HG03460 (cell line): ENCODE data around the gene PIAS4.

ENCODE experiments used
- ATAC-seq: cut with Tn5 transposase; IDR thresholded peaks from one replicate; pipeline ENCODE4 v1.9.1; 2021; ENCODE audit not compliant: unreplicated experiment

PIAS4 gene

DNA sequence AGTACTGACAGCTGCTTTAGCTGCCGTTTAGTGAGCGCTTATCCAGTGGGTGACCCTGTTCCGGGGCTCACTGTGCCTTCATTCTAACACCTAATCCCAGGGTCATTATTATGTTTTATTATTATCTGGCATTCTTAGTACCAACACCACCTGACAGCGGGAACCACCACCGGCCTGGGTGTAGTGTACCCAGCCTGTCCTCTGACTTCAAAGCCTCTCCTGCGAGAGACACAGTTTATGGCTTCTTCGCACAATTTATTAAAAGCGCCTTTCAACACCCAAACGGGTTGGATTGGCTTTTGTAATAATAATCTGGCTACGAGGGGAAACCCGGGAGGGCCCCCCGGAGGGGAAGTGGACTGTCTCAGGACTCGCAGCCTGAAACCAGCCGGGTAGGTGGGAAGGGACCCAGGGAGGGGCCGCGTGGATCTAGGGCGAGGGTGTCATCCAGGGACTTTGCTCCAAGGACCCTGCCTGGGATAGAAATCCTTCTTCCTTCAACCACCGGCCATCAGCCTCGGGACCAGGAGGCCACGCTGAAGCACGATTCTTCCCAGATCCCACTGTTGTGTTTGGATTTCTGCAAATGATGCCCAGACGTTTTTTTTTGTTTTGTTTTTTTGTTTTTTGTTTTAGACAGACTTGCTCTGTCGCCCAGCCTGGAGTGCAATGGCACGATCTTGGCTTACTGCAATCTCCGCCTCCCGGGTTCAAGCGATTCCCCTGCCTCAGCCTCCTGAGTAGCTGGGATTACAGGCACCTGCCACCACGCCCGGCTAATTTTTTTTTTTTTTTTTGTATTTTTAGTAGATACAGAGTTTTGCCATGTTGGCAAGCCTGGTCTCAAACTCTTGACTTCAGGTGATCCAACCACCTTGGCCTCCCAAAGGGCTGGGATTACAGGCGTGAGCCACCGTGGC lies 60.8 kb downstream of the PIAS4 start:
- ATAC-seq = no peak

DNA sequence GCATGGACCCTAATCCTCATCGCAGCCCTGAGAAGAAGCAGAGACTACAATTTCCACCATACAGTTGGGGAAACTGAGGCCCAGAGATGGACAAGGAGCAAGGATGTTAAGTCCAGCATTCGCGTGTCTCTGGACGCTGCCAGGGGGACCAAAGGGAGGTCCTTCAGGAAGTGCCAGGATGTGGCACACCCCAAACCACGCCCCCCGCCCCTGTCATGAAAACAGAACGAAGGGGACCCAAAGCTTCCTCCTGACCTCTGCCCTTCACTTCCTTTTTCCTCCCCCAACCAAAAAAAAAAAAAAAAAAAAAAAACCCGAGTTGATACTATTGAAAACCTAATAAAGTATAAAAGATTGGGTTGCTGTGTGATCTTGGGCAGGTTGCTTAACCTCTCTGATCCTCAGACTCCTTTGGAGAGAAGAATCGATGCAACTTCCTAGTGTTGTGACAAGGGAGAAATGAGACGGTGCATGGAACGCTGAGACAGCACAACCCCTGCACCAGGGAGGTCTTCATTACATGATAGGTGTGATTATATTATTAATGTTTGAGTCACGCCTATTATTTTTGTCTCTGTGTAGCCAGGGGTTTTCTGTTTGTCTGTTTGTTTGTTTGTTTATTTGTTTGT lies 61.9 kb downstream of the PIAS4 start:
- ATAC-seq = no peak

DNA sequence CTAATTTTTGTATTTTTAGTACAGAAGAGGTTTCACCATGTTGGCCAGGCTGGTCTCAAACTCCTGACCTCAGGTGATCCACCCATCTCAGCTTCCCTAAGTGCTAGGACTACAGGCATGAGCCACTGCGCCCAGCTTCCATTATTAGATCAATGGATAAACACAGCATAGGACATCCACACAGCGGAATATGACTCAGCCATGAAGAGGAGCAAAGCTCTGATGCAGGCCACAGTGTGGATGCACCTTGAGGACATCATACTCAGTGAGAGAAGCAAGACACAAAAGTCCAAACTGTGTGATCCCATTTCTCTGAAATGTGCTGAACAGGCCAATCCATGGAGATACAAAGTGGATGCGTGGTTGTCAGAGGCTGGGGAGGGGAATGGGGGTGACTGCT lies 64.1 kb downstream of the PIAS4 start:
- ATAC-seq = no peak

DNA sequence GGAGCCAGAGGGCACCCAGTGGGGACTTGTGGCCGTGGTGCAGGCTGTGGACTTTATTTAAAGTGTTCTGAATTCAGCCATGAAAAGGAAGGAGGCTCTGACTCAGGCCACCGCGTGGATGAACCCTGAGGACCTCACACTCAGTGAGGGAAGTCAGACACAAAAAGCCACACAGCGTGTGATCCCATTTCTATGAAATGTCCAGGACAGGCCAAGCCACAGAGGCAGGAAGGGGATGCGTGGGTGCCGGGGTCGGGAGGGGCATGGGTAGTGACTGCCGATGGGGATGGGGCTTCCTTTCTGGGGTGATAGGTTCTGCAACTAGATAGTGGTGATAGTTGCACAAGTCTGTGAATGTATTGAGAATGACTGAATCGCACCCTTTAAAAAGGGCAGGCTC lies 67.8 kb downstream of the PIAS4 start:
- no peak for ATAC-seq

DNA sequence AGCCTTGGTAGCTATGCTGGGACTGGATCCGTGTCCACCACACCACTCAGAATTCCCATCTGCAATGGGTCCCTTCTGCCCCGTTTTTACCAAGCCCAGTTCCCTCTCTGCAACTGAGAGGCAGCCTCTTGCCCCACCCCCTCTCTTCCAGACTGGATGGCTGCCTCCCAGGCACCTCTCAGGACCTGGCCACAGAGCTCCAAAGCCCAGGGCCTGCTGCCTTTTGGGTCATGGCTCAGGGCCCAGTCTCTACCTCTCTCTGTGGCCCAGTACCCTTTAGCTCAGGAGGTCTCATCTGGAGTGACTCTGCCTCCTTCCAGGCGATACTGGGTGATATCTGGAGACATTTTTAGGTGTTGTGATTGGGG lies 69.5 kb downstream of the PIAS4 start:
- ATAC-seq = no peak

DNA sequence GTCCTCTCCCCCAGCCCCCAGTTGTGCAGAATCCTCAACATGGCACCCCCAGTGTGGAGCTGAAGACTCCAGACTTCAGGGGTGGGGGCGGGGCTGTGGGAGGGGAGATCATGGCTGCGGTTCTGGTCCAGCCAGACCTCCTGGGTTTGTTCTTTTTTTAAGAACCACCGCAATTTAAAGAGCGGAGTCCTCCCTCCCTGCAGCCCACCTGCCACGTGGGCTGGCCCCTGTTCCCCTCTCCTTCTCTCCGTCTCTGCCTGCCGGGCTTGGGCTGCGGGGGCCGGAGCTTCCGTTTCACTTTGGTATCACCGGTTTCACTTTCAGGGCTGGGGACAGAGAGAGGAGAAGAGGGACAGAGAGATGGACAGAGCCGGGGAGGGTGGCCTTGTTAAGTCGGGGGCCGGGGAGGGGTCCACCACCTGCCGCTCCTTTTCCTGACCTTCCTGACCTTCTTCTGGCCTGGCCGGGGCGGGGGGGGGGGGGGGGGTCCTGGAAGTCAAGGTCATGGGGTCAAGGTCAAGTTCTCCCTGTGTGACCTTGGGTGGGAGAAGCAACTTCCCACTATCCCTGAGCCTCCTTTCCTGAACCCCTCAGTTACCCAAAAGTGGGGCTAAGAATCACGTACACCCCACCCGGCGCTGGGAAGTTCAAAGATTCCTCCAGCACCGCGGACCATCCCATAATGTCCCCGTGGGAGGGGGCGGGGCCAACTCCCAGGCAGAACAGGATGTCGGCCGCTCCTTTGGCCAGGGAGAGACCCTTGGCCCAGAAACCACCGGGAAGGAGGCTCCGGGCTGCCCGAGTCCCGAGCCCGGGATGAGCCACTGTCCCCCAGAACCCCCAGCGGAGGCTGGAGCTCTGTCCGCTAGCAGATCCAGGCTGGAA lies 70.5 kb downstream of the PIAS4 start:
- ATAC-seq = no peak

DNA sequence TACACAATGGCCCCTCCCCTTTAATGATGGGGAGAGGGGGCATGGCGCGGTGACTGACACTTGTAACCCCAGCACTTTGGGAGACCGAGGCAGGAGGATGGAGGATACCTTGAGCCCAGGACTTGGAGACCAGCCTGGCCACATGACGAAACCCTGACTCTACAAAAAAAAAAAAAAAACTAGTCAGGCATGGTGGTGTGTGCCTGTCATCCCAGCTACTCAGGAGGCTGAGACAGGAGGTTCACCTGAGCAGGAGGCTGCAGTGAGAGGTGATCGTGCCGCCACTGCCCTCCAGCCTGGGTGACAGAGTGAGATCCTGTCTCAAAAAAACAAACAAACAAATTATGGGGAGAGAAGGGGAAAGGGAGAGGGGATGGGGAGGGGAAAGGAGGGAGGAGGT lies 72.9 kb downstream of the PIAS4 start:
- ATAC-seq = no peak

DNA sequence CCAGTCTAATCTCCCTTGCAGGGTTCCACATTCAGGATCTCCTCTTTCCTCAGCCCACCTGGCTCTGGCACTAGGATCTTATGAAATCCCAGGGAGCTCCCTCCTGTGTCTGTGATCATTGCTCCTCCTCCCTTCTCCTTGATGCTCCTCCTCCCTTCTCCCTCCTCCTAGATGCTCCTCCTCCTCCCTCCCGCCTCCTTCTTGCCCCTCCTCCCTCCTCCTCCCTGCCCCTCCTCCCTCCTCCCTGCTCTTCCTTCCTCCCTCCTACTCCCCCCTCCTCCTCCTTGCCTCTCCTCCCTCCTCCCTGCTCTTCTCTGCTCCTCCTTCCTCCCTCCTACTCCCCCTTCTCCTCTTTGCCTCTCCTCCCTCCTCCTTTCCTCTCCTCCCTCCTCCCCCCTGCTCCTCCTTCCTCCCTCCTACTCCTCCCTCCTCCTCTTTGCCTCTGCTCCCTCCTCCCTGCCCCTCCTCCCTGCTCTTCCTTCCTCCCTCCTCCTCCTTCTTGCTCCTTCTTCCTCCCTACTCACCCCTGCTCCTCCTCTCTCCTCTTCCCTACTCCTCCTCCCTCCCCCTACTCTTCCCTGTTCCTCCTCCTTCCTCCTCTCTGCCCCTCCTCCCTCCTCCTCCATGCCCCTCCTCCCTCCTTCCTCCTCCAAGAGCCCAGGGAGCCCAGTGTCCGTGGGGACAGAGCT lies 74.0 kb downstream of the PIAS4 start:
- ATAC-seq = no peak

DNA sequence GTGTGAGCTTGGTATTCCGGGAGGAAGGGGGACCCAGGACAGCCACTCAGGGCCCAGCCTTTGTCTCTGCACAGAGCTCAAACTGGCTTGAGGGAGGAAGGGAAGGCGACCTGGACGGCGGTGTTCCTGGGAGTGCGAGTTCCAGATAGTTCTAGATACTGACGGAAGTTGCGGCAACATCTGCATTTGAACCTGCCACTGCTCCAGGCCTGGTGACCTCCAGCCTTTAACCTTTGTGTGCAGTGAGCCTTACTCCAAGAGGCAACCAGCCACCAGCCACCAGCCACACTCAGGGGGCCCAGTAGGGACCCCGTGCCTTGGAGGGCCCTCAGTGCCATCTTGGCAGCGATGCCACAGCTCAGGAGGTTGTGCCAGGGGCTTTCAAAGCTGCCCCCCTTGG lies 74.6 kb downstream of the PIAS4 start:
- ATAC-seq = no peak

DNA sequence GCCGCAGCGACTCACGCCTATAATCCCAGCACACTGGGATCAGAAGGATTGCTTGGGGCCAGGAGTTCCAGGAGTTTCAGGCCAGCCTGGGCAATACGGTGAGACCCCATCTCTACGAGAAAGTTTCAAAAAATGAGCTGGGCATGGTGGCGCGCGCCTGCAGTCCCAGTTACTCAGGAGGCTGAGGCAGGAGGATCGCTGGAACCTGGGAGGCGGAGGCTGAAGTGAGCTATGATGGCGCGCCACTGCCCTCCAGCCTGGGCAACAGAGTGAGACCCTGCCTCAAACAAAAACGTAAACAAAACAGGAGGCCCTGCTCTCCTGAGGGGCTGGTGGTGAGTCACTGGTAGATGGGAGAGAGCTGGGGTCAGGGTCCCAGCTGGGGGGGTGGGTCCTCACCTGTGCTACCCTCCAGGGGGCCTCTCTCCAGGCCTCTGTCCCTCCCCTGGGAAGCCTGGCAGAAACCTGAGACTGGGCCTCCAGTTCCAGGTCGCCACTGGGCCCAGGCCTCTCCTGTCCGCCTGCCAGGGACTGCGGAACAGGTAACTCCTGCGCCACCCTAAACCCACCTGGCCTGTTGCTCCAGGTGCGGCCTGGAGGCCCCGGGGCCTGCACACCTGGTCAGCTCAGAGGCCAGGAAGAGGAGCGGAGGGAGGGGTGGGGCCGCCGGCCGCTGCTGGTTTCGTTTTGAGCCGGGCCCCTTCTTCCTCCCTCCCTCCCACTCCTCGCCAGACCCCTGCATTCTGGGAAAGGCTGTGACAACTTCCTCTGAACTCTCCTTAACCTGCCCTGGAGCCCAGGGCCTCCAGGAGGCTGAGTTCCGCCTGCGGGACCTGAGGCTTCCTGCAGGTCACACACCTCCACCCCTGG lies 76.4 kb downstream of the PIAS4 start:
- no peak for ATAC-seq

DNA sequence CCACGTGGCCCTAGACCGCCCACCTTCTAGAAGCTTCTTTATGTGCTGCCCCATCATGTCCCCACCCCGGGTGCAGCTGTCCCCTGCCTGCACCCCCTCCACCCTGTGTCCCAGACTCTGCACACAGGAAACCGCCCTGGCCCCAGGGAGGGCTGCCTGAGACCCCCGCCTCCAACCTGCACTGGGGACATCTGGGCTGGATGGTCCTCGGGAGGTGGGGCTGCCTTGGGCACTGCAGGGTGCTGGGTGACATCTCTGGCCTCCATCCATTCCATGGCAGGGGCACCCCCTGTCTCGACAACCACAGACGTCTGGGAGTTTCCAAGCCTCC lies 77.0 kb downstream of the PIAS4 start:
- ATAC-seq = no peak

DNA sequence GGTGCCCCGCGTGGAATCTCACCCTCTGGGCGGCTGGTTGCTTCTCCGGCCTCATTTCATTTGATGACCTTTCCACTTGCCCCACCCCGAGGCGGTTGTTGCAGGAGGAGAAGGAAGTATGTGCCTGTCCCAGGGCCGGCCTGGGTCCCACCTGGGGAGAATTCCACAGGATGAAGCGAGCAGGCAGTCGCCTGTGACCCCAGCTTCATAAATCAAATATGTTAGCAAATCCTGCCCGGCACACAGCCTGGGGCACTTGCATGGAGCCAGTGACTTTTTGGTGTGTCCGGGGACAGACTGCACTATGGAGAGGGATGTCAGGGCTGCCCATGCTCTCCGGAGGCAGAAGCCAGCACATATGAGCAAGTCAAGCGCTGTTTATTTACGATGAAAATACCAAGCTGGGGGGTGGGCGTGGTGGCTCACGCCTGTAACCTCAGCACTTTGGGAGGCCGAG lies 78.9 kb downstream of the PIAS4 start:
- no peak for ATAC-seq

DNA sequence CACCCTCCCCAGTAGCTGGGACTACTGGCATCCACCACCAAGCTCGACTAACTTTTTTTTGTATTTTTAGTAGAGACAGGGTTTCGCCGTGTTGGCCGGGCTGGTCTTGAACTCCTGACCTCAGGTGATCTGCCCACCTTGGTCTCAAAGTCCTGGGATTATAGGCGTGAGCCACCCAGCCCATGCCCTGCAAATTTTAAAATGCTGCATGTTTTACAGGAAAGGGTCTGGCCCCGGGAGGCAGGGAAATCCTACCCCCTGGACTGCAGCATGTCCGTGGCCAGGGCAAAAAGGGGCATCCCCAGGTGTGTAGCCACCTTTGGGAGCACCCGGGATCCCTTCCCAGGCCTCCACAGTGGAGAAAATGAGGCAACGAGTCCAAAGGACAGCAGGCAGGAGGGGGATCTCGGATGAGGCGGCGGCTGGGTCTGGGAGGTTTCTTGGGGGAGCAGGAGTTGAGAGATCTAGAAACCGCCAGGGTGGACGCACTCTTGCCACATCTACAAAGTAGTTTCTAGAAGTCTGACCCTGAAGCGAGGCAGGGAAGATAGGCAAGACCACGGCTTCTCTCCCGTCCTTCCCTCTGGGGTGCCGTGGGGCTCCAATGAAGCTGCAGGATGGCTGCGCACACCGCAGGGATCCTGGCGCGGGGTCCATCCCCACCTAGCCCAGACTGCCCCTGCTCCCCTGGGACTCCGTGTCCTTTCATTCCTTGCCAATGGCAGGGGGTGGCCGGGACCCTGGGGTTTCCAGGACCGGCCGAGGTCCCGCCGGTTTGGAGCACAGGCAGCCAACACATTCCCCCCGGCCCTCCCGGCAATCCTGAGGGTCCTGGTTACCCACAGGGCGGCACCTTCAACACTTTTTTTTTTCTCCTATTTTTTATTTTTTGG lies 80.5 kb downstream of the PIAS4 start:
- ATAC-seq = no peak

DNA sequence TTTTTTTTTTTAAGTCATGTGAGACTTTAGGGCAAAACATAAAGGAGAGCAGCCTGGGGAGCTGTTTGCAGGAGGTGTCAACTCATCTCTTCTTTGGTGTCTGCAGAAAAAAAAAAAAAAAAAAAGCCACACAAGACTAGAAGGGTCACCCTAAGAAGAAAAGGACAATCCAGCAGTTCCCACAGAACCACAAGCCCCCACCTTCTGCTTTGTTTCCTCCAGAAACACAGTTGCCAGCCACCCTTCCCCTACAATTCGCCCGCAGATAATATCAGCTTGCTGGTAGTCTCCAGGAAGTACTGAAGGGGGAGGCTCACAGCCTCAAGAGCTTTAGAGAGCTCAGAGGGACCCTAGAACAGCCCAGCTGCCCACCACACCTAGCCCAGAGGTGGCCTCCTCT lies 81.4 kb downstream of the PIAS4 start:
- peak; percentile 42 for ATAC-seq
